HUES64 (cell line): ENCODE results near the gene HYAL1.
"Not testable (repeated sequence)": the region's sequence is repeated elsewhere in the genome, so short reads cannot be mapped to it uniquely, and the experiment has no call there.

ENCODE experiments used
- H3K27ac ChIP-seq: 2 replicates; pipeline ENCODE4 v1.7.0; 2013; ENCODE audit warnings: low read depth, low read length, inconsistent platforms
- H3K27me3 ChIP-seq: 2 replicates; pipeline ENCODE4 v1.6.1; 2013; ENCODE audit warnings: mild to moderate bottlenecking, low read length; ENCODE audit not compliant: insufficient read depth
- H3K36me3 ChIP-seq: 2 replicates; pipeline ENCODE4 v1.6.1; 2013; ENCODE audit warnings: mild to moderate bottlenecking, low read length; ENCODE audit not compliant: insufficient read depth
- H3K4me1 ChIP-seq: 2 replicates; pipeline ENCODE4 v1.6.1; 2013; ENCODE audit warnings: mild to moderate bottlenecking, low read length, moderate library complexity; ENCODE audit not compliant: insufficient read depth
- H3K4me3 ChIP-seq: 2 replicates; pipeline ENCODE4 v1.5.1; 2013; ENCODE audit warnings: mild to moderate bottlenecking, low read length, moderate library complexity
- H3K9ac ChIP-seq: 2 replicates; pipeline ENCODE4 v1.6.1; 2013; ENCODE audit warnings: mild to moderate bottlenecking, low read depth, low read length
- H3K9me3 ChIP-seq: 2 replicates; pipeline ENCODE4 v1.6.1; 2013; ENCODE audit warnings: low read depth, low read length; ENCODE audit not compliant: insufficient read depth
- WGBS: fragments of 150-250, 120-280 bp; methylation state at CpG from one replicate; pipeline ENCODE4 v1.1.7; 2013; ENCODE audit warnings: missing lambda C conversion rate; 5-methylcytosine and 5-hydroxymethylcytosine counted together

Gene HYAL1

GRCh38 chr3:50275141-50275995, 28.0 kb downstream of the HYAL1 start:
- Histone ChIP-seq H3K27me3 (peaks cover 44% of the 10 kb centered on the region), H3K27ac (no peak overlapping the region), H3K4me1 (peaks cover 2% of the 10 kb centered on the region; the same call in 1 of the 2 replicates), H3K9me3 (no peaks in the 10 kb centered on the region), H3K9ac (peak overlapping the region; percentile 24; the same call in 1 of the 2 replicates), H3K4me3 (peak overlapping the region; percentile 54), H3K36me3 (no peaks in the 10 kb centered on the region)
- WGBS: 7% methylated on average over 65 of the region's 65 CpGs

DNA sequence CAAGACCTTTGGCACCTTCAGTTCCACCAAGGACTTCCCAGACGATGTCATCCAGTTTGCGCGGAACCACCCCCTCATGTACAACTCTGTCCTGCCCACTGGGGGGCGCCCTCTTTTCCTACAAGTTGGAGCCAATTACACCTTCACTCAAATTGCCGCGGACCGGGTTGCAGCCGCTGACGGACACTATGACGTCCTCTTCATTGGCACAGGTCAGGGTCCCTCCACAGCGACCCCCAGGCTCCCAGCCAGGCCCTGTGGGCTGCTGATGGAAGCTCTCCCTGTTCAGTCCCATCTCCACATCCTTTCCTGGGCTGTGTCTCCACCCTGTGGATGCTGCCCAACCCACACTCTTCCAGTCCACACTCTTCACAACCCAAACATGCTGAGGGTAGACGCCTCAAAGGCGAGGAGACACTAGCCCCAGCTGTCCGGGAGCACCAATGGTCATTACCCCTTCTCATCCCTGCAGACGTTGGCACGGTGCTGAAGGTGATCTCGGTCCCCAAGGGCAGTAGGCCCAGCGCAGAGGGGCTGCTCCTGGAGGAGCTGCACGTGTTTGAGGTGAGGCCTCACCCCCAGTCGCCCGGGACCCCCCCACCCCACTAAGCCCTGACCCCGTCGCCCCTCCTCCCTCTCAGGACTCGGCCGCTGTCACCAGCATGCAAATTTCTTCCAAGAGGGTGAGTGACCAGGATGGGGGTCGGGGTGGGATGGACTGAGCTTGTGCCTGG, 28.8 kb downstream of the HYAL1 start:
- H3K4me3 ChIP-seq: peak overlapping the region; percentile 54
- no peak overlapping the region for H3K9ac ChIP-seq
- H3K27ac ChIP-seq: no peak overlapping the region
- peaks cover 44% of the 10 kb centered on the region for H3K27me3 ChIP-seq
- no peaks in the 10 kb centered on the region for H3K9me3 ChIP-seq
- 12% methylated on average over 22 of the region's 26 CpGs for WGBS
- peaks cover 8% of the 10 kb centered on the region for H3K4me1 ChIP-seq
- H3K36me3 ChIP-seq: no peaks in the 10 kb centered on the region

GRCh38 chr3:50273689-50274065, 29.7 kb downstream of the HYAL1 start:
- Histone ChIP-seq H3K9ac (no peak overlapping the region), H3K27ac (no peak overlapping the region), H3K9me3 (no peaks in the 10 kb centered on the region), H3K36me3 (no peaks in the 10 kb centered on the region), H3K27me3 (peaks cover 44% of the 10 kb centered on the region), H3K4me3 (no peak overlapping the region), H3K4me1 (peaks cover 13% of the 10 kb centered on the region)
- 69% methylated on average over 31 of the region's 31 CpGs for WGBS

GRCh38 chr3:50272911-50273688, 30.3 kb downstream of the HYAL1 start:
- 10% methylated on average over 61 of the region's 61 CpGs for WGBS
- peak overlapping the region; percentile 47 for H3K4me3 ChIP-seq
- H3K27ac ChIP-seq: no peak overlapping the region
- H3K4me1 ChIP-seq: peaks cover 13% of the 10 kb centered on the region
- H3K9ac ChIP-seq: no peak overlapping the region; the same call in 1 of the 2 replicates
- H3K27me3 ChIP-seq: peaks cover 44% of the 10 kb centered on the region
- H3K9me3 ChIP-seq: no peaks in the 10 kb centered on the region
- H3K36me3 ChIP-seq: no peaks in the 10 kb centered on the region

- peaks cover 42% of the 10 kb centered on the region for H3K27me3 ChIP-seq
- not testable (repeated sequence) for H3K36me3 ChIP-seq, H3K9me3 ChIP-seq, H3K4me3 ChIP-seq, H3K9ac ChIP-seq, H3K27ac ChIP-seq
- peaks cover 17% of the 10 kb centered on the region for H3K4me1 ChIP-seq
- WGBS: 94% methylated on average over 6 of the region's 10 CpGs
Measured at GRCh38 chr3:50272538-50272910, 30.9 kb downstream of the HYAL1 start.

DNA sequence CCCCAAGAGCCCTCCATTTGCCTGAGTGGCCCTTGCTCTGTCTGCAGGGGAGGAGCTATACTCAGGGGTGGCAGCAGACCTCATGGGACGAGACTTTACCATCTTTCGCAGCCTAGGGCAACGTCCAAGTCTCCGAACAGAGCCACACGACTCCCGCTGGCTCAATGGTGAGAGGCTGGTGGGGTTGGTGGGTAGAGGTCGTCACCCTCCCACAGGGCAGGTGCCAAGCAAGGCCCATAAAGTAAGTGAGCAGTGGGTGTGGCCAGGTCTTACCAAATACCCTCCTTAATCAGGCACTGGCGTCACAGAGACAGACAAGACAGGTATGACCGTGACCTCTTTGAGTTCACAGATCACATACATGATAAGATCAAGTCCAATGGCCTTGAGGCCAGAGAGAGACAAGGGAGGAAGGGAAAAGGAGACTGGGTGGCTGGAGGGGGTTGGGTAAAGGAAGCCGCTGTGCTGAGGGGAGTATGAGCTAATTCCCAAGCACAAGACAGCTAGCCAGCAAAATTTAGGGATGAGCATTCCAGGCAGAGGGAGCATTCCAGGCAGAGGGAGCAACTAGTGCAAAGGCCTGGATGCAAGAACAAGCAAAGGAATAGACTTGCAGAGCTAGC, 31.9 kb downstream of the HYAL1 start:
- no peak overlapping the region for H3K9ac ChIP-seq
- 87% methylated on average over 10 of the region's 10 CpGs for WGBS
- H3K27ac ChIP-seq: no peak overlapping the region
- H3K4me1 ChIP-seq: peaks cover 26% of the 10 kb centered on the region
- H3K9me3 ChIP-seq: no peaks in the 10 kb centered on the region
- H3K27me3 ChIP-seq: peaks cover 35% of the 10 kb centered on the region
- H3K36me3 ChIP-seq: no peaks in the 10 kb centered on the region
- H3K4me3 ChIP-seq: no peak overlapping the region

GRCh38 chr3:50270422-50271224, 32.8 kb downstream of the HYAL1 start:
- WGBS: 91% methylated on average over 19 of the region's 19 CpGs
- no peak overlapping the region for H3K9ac ChIP-seq
- peaks cover 27% of the 10 kb centered on the region for H3K4me1 ChIP-seq
- no peaks in the 10 kb centered on the region for H3K9me3 ChIP-seq
- H3K36me3 ChIP-seq: no peaks in the 10 kb centered on the region
- peaks cover 27% of the 10 kb centered on the region for H3K27me3 ChIP-seq
- no peak overlapping the region for H3K4me3 ChIP-seq
- no peak overlapping the region for H3K27ac ChIP-seq

GRCh38 chr3:50269977-50270413, 33.4 kb downstream of the HYAL1 start:
- Histone ChIP-seq H3K9ac (no peak overlapping the region), H3K36me3 (no peaks in the 10 kb centered on the region), H3K4me1 (peaks cover 30% of the 10 kb centered on the region), H3K4me3 (no peak overlapping the region), H3K27me3 (peaks cover 21% of the 10 kb centered on the region), H3K9me3 (no peaks in the 10 kb centered on the region), H3K27ac (no peak overlapping the region)
- 93% methylated on average over 8 of the region's 8 CpGs for WGBS

- peak overlapping the region; percentile 11; the same call in 1 of the 2 replicates for H3K9ac ChIP-seq
Measured at GRCh38 chr3:50269460-50269859, 33.9 kb downstream of the HYAL1 start.

More at GRCh38 chr3:50269460-50269859, 33.9 kb downstream of the HYAL1 start:
- 85% methylated on average over 4 of the region's 4 CpGs for WGBS
- Histone ChIP-seq H3K36me3 (no peaks in the 10 kb centered on the region), H3K4me3 (no peak overlapping the region), H3K27ac (no peak overlapping the region), H3K4me1 (peaks cover 31% of the 10 kb centered on the region), H3K9me3 (no peaks in the 10 kb centered on the region), H3K27me3 (peaks cover 16% of the 10 kb centered on the region)
